HG02678 (cell line): ENCODE measurements around the gene OCRL.

Experiments used
- ATAC-seq: cut with Tn5 transposase; IDR thresholded peaks from one replicate; pipeline ENCODE4 v1.9.1; 2021; ENCODE audit warnings: mild to moderate bottlenecking, moderate library complexity; ENCODE audit not compliant: unreplicated experiment

OCRL gene

DNA sequence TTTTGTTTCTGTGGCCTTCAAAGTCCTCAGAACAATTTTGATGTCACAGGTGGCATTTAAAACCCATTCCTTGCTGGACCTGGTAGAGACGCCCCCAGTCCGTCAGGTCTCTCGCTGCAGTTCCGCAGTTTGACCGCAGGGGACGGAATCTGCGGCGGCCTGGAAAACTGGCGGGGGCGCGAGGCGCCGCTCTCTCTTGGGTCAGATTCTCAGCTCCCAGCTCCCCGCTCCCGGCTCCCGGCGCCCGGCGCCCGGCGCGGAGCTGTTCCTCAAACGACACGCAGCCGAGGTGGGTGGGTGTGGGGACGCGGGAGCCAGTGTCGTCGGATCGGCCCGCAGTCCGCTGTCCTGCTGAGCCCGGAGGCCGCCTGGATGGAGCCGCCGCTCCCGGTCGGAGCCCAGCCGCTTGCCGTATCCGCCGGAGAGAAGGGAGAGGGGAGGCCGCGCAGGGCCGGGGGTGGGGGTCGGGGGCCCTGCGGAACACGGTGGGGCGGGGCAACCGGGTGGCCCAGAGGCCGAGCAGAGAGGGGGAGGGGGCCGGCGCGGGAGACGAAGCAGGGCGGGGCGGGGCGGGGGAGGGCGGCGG is at the start of gene OCRL:
TSS of gene OCRL (plus strand) at position 192 of the 586 bp plus-strand sequence. CDS start at position 373, 181 bp downstream.
- ATAC-seq = peak; percentile 97

DNA sequence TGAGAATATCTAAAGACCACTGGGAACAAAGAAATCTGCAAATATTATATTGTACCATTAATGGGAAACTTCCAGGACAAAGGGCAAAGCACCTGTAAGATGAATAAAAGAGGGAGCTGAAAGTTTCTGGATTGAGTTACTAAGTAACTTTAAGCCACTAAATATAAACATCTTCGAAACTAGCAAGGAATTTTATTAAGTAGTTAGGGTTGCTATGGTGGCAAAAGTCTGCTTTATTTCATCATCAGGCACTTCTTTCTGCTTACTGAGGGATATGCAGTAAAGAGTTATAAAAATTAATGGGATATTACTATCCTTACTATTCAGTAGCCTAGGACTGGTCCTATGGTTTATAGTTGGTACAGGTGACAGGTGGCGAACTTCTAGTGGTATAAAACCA is 49.7 kb upstream of the OCRL start:
- ATAC-seq = no peak

DNA sequence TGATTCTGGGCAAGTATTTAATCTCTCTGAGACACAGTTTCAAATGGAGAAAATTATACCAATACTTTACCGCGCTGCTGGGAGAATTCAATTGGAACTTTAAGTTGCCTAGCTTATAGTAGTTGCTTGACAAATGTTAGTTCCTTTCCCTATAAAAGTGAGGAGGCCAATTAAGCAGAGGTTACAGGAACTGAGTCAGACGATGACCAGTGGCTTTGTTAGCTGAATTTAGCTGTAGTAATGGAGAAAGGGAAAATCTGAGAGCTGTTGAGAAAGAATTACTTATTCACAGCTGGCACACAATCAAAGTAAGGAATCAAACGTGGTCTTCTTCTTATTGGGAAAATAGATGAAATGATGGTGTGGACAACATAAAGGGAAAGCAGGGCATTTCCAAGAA is 46.4 kb upstream of the OCRL start:
- no peak for ATAC-seq

DNA sequence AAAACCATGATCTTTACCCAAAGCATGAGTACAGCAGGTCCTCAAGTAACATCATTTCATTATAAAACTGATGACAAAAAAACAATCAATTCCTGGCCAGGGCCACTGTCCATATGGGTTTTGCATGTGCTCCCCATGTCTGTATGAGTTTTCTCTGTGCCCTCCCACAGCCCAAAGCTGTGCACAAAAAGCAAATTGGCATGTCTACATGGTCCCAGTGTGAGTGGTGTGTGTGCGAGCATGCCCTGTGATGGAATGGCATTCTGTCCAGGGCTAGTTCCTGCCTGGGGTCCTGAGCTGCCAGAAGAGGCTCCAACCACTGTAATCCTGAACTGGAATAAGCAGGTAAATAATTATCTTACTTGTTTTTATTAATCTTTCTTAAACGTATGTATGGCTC is 45.2 kb upstream of the OCRL start:
- no peak for ATAC-seq

DNA sequence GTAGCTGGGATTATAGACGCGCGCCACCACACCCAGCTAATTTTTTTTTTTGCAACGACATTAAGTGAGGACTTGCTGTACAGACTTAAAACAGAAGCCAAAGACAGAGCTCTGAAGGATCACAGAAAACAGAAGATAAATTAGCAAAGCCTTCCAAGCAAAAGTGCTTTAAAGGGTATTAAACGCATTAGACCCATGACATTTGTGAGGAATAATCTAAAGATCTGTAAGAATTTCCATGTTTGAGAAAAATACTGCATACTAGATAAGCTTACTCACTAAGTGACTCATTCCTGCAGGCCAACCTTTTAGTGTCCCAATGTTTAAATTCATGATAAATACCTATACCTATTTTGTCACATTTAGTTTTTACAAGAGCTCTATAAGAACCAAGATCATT is 44.2 kb upstream of the OCRL start:
- no peak for ATAC-seq

DNA sequence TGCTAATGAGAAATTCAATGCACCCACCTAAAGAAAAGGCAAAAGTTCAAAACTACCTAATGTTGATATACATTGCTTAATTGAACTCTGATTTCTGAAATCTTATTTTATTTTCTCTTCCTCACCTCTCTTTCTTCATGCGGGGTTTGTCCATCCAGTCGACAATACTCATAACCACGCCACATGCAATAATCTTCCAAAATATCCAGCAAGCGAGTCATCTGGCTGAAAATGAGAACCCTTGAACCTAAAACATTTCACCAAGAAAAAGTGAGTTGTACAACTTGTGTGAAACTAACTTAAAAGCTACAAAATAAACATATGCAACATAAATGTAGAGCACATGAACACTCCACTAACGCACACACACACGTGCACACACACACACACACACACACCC is 43.4 kb upstream of the OCRL start:
- no peak for ATAC-seq

DNA sequence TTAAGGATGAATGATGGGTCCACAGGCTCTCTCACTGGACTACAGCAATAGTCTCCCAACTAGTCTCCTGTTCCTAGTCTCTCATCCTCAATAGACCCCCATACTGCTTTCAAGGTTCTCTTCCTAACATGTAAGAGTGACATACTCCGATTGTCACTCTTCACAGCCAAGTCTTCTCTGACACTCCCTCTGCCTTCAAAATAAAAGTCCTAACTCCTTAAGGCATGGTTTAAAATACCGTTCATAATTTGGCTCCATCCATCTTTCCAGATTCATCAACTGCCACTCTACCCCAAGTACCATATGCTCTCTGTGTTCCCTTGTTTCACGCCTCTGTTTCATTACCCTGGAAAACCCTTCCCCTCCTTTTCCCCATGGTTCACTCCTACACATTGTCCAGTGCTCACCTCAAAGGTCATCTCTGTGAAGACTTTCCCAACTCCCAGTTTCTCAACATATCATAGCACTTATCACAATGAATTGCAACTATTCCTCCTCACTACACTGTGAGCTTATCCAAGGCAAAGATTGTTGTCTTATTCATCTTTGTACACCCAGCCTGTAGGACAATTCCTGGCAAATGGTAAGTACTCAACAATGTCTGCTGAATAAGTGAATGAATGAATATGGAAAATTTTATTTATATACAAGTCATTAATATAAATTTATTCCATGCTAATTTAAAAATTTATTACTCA is 42.8 kb upstream of the OCRL start:
- no peak for ATAC-seq

DNA sequence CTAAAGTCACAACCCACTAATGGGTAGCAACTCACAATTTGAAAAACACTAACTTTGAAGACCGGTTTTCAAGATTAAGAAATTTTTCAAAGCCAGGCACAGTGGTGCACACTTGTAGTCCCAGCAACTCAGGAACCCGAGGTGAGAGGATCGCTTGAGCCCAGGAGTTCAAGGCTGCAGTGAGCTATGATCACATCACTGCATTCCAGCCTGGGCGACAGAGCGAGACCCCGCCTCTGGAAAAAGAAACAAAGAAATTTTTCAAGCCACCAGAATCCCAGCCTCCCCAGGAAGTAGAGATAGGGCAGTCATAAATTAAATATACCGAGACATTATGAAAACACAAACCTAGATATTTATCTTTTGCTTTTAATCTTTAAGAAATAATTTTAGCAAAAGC is 29.7 kb upstream of the OCRL start:
- no peak for ATAC-seq

DNA sequence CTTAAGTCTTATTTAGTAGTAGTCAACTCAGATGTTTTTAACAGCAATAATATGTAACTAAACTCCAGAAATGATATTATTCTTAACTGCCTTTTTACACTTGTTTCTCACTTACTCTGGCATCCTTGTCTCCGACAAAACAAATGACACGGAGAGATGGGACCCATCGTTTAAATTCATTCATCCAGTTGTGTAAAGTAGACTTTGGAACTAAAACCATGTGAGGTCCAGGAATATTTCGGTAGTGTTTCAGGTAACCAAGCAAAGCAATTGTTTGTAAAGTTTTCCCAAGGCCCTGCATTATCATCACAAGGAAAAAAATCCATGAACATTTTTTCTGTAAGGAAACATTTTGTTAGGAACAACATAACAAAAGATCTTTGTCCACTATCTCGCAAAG is 28.4 kb upstream of the OCRL start:
- no peak for ATAC-seq

DNA sequence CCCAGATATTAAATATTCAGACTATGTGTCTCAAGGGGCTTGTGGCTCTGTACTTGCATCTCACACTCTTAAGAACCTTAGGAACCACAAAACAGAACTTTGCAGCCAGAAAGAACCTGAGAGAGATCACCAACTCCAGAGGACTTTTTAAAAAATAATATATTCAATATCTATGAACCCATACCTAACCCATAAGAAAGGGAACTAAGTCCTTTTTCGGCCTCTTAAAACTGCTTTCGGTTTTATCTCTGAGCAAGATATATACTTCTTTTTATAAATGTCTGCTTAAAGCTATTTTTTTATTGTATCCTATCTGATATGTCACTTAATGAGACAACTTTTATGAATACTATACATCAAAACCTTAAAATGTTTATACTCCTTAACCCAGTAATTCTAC is 27.6 kb upstream of the OCRL start:
- no peak for ATAC-seq

DNA sequence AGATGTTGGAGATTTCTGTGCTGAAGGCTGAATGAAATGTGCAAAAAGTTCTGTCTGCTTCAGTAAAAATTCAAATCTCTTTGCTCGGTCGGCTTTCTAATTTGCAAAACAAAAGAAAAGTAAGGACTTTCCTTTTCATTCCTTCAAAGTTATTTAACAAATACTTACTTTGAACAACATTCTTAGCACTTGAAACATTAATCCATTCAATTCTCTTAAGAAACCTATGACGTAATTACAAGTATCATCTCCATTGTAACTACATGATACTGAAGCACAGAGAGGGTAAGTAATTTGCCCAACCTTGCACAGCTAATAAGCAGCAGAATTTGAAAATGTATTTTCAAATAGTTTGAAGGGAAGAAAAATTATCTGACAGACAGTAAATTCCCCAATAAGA is 23.7 kb upstream of the OCRL start:
- ATAC-seq = no peak

DNA sequence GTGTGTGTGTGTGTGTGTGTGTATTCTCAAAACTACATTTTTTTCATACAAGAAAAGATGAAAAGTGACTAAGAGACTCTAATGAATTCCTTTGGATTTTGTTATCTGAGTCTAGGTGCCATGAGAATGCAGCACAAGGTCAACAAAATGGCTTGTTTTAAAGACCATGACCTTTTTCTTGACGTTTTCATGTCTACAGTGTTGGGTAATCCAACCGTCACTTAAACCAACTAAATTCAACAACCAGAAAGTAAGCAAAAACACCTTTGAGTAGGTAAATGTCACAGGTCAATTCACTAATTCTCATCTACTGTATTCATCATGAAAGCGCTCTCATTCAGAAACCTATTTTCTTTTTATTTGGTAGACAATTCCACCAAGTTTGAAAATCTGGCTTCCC is 19.9 kb upstream of the OCRL start:
- no peak for ATAC-seq

DNA sequence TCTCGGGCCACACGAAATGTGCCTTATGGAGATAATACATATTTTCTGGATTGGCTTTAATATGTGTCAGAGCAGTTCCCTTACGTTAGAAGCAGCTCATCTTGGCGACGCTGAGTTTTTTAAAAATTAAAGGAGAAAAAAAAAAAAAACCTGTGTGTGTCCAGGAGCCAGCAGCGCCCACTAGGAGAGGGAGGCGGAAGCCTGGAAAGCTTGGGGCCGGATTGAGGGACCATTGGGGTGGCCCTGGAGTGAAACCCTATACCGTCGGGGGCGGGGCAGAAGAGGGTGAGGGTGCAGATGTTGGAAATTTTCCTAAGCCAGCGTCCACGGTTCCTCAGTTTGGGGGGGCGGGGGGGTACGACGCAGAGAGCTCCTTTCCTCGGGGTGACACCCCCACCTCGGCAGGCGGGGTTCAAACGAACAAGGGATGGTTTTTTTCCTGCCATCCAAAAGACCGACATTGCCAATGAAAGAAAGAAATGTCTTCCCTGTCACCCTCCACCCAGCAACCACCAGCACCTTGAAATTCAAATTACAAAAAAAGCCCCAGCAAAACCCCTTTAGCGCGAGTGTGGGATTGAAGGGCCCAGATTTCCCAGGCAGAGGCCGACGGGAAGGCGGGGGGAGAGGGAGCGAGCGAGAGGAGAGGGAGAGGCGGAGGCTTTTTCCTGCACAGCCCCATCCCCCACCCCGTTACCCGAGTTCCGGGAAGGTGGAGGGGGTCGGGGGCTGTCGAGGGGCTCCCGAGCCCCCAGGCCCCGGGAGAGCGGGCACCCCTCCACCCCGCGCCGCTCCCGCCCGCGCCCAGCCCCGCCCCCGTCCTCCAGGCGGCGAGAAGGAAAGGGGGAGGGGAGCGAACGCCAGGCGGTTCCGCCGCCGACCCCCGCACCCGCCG is 17.6 kb upstream of the OCRL start:
- no peak for ATAC-seq

DNA sequence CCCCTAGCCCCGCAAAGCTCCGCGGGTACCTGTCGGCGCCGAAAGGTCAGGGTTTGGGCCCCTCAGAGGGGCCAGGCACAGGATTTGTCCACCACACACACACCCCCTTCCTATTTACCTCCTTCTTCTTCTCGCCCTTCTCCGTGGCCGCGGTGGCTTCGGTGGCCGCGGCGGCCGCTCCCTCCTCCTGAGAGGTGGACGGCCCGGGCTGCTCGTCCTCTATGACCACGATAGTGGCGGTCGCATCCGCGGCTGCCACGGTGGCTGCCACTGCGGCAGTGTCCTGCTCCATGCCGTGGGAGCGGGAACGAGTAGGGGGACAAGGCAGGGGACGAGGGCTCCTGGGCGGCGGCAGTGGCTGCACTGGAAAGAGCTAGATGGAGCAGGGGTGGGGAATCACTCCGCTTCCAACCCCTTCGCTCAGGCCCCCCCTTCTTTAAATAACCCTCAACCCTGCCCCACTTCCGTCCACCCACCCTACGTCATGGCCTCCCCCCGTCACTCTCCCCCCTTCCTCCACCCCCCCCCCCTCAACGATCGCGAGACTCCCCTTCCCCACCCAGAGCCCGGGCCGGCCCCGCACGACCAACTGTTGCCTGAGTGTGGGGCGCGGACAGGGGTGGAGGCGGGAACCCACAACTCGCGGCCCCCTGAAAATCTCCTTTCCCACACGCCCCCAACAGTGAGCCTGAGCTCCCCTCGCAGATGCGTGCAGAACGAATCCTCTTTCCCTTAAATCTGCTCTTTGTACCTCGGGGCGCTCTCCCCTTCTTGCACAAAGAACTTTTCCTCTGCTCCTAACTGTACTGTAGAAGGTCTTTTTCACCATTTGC is 16.8 kb upstream of the OCRL start, which contains the start of gene SMARCA1:
TSS of gene SMARCA1 (minus strand) at position 412 of the 833 bp plus-strand sequence. CDS start at position 292, 120 bp downstream.
- no peak for ATAC-seq

DNA sequence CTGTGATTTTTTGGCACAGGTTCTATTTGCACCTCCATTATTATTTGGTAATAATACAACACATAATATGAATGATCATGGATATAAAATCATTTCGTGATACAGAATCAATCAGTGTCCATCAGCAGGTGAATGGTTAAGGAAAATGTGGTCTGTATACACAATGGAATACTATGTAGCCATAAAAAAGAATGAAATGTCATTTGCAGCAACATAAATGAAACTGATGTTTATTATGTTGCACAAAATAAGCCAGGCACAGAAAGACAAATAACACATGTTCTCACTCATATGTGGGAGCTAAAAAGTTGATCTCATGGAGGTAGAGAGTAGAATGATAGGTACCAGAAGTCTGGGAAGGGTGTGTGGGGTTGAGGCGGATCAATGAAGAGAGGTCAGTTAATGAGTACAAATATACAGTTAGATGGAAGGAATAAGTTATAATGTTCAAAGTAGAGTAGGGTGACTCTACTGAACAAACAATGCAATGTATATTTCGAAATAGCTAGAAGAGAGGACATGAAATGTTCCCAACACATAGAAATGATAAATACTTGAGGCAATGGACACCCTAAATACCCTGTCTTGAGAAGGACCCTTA is 15.7 kb upstream of the OCRL start:
- ATAC-seq = no peak

DNA sequence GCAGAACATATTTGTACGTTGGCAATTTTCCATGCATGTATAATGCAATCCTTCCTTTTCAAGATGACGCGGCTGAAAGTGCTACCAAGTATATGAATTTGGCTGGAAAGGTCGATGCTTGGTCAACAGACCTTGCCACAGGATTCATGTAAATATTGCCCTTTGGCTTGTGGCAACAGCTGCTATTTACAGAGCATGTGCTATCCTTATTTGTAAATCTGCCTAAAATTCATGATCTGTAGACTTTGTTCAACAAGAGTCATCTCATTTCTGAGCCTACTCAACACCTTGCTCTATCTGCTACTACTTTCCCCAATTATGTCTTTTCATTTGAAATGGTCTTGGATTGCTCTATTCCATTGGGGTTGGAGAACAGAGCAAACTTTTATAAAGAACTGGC is 14.9 kb upstream of the OCRL start:
- ATAC-seq = no peak

DNA sequence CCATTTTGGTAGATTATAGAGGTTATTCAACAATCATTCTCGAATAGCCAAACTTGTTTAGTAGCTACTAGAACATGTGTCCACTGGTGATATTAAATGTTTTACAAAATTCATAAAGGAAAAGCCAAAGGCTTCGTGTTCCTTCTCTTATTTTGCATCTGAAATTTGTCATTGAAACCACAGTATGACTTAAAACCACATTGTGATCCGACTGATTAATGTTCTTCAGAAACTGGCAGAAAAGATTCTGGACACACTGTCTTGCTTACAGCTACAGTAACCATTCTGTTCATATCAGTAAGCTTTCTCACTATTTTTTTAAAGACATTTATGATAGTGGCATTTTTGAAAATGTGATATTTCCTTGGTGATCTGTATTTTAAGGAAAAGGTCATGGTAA is 14.2 kb upstream of the OCRL start:
- ATAC-seq = no peak

DNA sequence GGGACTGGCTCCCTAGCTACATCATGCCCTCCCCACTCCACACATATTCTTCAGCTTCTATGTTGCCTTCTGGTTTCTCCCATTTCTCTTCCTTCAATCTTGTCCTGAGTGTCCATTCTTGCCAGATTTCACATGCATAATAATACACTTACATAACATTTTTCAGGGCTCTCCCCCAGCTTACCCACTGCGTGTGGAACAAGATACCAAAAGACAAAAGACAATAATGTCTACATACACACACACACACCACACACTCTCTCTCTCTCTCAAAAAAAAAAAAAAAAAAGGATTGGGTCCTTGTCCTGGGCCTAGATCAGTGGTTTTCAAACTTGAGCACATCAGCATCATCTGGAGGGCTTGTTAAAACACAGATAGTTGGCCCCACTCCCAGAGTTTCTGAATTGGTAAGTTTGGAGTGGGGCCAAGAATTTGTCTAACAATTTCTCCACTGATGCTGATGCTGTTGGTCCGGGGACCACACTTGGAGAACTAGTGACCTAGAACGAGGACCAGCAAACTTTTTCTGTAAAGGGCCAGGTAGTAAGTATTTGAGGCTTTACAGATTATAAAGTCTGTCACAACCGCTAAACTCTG is 10.3 kb upstream of the OCRL start:
- no peak for ATAC-seq

DNA sequence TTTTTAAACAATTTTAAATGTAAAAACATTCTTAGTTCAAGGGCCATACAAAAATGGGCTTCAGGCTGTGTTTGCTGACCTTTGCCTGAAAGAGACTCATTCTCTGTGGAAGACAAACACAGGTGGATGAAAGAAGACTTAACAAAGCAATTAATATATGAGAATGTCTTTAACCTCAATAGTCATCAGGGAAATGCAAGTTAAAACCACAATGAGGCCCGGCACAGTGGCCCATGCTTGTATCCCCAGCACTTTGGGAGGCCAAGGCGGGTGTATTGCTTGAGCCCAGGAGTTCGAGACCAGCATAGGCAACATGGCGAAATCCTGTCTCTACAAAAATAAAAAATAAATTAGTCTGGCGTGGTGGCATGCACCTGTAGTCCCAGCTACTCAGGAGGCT is 9.6 kb upstream of the OCRL start:
- no peak for ATAC-seq

DNA sequence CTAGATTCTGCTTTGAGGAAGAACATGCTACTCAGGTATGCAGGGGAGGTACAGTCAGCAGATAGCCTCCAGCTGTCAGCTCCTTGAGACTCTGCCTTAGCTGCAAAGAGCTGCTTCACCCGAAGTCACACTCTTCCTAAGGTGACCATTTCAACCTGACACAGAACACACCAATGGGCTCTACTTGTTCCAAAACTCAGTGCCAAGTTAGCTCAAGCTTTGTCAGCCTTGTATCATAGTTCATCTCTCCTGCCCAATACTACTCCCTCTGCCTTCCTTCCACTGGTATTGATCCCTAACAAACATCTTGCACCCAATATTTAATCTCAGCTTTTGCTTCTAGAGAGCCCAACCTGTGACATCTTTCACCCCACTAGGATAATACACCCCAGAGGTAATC is 8.9 kb upstream of the OCRL start:
- no peak for ATAC-seq
